Activated naive CD4-positive, alpha-beta T cell treated with anti-CD3 and anti-CD28 coated beads, Interleukin-2, amount 50 U/mL, for 72 hours (primary cell): ENCODE results near the gene MUTYH. TPM values are rescaled to one million over a fixed set of nuclear protein-coding genes. Genes with fewer than 3 reads are reported as not detected.
"Not testable (repeated sequence)": the region's sequence is repeated elsewhere in the genome, so short reads cannot be mapped to it uniquely, and the experiment has no call there.

ENCODE experiments used
- ATAC-seq, 2 donors: fragments of 150-1000 bp; cut with Tn5 transposase; 2 replicates each; pipeline ENCODE4 v1.10.0; 2021; ENCODE audit warnings: mild to moderate bottlenecking in 2 of 2, moderate library complexity in 2 of 2
- DNase-seq, 2 donors: peaks; one replicate each; pipeline ENCODE4 v3.0.0; 2021 to 2022; ENCODE audit warnings: low spot score in 2 of 2
- H3K27ac Mint-ChIP-seq, 2 donors: one replicate each; pipeline ENCODE4 v1.8.0; 2022; ENCODE audit warnings: mild to moderate bottlenecking in 2 of 2, mixed read lengths in 2 of 2
- H3K36me3 Mint-ChIP-seq, 2 donors: one replicate each; pipeline ENCODE4 v1.8.0; 2022; ENCODE audit warnings: mixed read lengths in 2 of 2
- H3K9me3 Mint-ChIP-seq, 2 donors: one replicate each; pipeline ENCODE4 v1.8.0; 2022; ENCODE audit warnings: mixed read lengths in 2 of 2
- total RNA-seq, 2 donors: library from RNA; stranded (reverse); gene quantifications; one replicate each; pipeline ENCODE4 v1.2.3, GENCODE V29; 2022

Gene MUTYH
- total RNA-seq: 10 to 100 TPM; 32.0 to 40.1 TPM

DNA sequence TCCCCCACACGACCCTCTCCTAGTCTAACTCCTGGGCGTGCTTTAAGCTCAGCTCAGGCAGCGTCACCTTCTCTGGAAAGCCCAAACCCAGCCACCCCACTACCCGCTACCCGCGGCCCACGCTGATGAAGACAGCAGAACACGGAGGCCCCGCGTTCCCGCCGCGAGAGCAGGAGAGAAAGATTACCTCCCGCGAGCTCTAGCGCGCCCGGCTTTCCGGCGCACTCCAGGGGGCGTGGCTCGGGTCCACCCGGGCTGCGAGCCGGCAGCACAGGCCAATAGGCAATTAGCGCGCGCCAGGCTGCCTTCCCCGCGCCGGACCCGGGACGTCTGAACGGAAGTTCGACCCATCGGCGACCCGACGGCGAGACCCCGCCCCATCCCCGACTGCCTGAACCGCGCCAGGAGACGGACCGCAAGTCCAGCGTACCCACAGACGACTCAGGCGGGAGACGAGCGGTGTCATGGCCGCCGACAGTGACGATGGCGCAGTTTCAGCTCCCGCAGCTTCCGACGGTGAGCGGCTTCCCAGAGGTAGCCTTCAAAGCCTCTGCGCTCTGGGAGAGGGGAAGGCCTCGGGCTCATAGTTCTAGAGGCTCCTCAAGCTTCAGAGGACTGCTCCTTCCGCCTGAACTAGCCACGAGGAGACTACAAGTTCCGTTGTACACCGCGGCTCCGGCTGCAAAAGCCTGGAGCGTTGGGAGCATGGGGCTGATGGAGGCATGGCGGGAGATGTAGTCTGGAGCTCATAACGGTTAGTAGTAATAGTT, at the start of gene MUTYH, which contains the start of gene TOE1:
MUTYH (minus strand) TSS at position 652 of the 770 bp plus-strand sequence. CDS start 5,935 bp downstream, outside the sequence.
TOE1 (plus strand) TSS at position 382 of the 770 bp plus-strand sequence; CDS start at position 465, 83 bp downstream.
- H3K9me3 Mint-ChIP-seq: peaks cover 0 to 5% of the 10 kb centered on the region in 2 donors
- ATAC-seq (peak; percentile 86 to 88), DNase-seq (peak; percentile 96 to 98)
- H3K27ac Mint-ChIP-seq: peak within 1 kb of the TSS; percentile 97 to 99
- peaks cover 41 to 57% of the 10 kb centered on the region in 2 donors for H3K36me3 Mint-ChIP-seq

DNA sequence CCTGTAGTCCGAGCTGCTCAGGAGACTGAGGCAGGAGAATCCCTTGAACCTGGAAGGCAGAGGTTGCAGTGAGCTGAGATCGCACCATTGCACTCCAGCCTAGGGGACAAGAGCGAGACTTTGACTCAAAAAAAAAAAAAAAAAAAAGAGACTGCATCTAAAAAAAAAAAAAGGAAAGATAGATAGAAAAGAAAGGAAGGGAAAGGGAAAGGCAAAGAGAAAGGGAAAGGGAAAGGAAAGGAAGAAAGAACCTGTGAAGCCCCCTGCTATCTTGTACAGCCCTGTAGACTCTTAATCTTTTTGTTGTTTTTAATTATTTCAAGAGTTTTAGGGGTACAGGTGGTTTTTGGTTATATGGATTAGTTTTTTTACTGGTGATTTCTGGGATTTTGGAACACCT, 46.0 kb upstream of the MUTYH start:
- Mint-ChIP-seq H3K9me3 (no peaks in the 10 kb centered on the region), H3K36me3 (no peaks in the 10 kb centered on the region), H3K27ac (no peak overlapping the region)
- no peak for DNase-seq
- no peak for ATAC-seq

DNA sequence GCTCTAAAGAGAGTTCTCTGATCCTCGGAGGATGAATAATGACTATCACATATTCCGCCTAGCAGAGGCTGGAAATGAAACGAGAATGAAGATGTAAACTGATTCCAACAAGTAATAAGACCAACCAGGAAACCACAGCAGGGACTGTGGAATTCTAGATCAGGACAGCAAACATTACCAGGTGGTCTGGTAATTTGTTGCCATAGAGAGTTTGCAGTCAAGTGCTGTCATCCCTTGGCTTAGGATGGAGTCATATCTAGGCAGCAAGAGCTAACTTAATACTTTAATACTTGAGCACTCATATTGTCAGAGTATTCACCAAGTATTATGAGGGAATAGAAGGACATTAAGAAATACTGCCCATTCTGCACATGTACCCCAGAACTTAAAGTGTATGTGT, 45.1 kb upstream of the MUTYH start:
- Mint-ChIP-seq H3K27ac (no peak overlapping the region), H3K36me3 (no peaks in the 10 kb centered on the region), H3K9me3 (no peaks in the 10 kb centered on the region)
- no peak for ATAC-seq
- no peak for DNase-seq

DNA sequence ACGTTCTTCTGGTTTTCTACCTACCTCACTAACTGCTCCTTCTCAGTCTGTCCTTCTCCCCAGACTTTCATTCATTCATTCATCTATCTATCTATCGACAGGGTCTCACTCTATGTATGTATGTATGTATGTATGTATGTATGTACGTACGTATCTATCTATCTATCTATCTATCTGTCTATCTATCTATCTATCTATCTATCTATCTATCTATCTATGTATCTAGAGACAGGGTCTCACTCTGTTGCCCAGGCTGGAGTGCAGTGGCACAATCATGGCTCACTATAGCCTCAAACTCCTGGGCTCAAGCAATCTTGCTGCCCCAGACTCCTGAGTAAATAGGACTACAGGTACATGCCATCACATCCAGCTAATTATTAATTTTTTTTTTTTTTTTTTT, 44.0 kb upstream of the MUTYH start:
- H3K27ac Mint-ChIP-seq, H3K9me3 Mint-ChIP-seq, DNase-seq, H3K36me3 Mint-ChIP-seq, ATAC-seq: not testable (repeated sequence)

DNA sequence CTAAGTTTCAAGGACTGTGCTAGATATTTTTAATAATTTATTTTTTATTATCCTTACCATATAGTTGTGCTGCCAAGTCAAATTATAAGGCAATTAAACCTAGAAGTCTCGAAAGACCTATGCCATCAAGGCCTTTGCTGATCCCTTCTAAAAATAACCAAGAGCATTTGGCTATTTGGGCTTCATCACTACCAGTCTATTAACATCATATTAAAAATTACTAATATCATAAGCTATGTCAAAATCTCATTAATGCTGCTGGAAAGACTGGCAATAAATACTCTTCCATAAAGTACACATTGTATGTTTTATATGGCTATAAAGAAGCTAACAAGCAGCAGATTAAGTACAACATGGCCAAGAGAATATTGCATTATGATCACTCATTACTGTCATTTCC, 43.0 kb upstream of the MUTYH start:
- ATAC-seq: no peak
- Mint-ChIP-seq H3K27ac (no peak overlapping the region), H3K36me3 (no peaks in the 10 kb centered on the region), H3K9me3 (no peaks in the 10 kb centered on the region)
- DNase-seq: no peak

DNA sequence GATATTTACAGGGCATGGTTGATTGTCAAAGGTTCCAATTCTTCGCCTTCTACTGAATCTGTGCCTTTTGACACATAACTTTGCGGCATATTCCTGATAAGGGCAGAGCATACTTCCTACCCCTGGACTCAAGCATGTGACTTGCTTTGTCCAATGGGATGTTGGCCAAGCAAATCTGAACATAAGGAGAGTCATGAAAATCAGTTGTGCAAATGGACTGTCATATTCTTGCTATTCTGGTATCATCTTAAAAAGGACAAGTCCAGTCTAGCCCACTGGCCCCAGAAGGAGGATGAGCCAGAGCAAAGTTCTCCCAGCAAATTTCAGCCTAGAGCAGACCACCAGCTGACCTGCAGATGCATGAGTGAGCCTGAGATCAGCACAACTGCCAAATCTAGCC, 41.0 kb upstream of the MUTYH start:
- ATAC-seq: no peak
- H3K9me3 Mint-ChIP-seq: no peaks in the 10 kb centered on the region

DNA sequence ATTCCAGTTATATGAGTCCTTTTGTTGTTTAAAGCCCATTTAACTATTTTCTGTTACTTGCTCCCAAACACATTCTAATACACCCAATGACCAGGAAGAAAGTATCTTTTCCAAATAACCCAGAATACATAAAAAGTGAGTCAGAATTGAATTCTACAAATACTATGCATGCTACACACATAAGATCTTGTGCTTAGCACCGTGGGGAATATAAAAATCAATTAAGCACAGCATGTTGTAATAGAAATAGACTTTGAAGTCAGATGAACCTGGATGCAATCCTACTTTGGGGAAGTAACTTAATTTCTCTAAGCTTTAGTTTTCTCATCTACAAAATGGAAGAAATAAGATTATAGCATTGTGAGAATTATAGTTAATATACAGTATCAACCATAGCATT, 40.5 kb upstream of the MUTYH start:
- no peaks in the 10 kb centered on the region for H3K36me3 Mint-ChIP-seq
- DNase-seq (no peak), ATAC-seq (no peak)
- H3K9me3 Mint-ChIP-seq: no peaks in the 10 kb centered on the region
- no peak overlapping the region for H3K27ac Mint-ChIP-seq

More for the DNA sequence above, 41.0 kb upstream of the MUTYH start:
- Mint-ChIP-seq H3K27ac (no peak overlapping the region), H3K36me3 (no peaks in the 10 kb centered on the region)
- DNase-seq: no peak

DNA sequence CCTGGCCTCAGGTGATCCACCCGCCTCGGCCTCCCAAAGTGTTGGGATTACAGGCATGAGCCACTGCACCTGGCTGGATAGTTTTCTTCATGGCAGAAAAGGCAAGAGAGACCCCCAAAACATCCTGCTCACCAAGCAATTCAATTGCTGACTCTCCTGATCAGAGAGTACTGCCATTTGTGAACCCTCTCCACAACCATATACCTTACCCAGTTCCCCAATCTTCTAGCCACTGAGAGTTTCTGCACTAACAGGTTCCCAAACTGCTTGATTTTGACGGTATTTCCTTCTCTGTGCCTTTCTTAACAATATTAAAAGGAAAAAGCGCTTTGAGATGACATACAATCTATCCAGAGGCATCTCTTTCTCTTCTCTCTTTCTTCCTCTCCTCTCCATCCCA, 39.9 kb upstream of the MUTYH start:
- H3K9me3 Mint-ChIP-seq: no peaks in the 10 kb centered on the region
- no peak for DNase-seq
- H3K36me3 Mint-ChIP-seq: no peaks in the 10 kb centered on the region
- no peak overlapping the region for H3K27ac Mint-ChIP-seq
- ATAC-seq: no peak

DNA sequence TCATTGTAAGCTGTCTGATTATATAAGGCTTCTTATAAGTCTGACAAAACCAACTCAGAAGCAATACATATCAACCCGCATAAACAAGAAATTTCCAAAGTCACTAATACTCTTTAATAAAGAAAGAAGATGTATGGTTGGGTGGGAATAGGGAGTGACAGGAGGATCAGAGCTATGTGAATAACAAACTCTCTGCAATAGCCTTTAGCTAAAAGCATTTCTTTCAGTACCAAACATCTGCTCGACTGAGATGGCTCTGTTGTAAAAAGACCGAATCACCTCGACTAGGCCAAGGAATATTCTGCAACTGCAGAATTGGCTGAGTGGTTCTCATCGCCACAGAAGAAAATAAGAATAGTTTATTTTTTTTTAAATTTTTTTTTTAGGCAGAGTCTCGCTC, 39.3 kb upstream of the MUTYH start:
- no peaks in the 10 kb centered on the region for H3K9me3 Mint-ChIP-seq
- ATAC-seq: no peak

DNA sequence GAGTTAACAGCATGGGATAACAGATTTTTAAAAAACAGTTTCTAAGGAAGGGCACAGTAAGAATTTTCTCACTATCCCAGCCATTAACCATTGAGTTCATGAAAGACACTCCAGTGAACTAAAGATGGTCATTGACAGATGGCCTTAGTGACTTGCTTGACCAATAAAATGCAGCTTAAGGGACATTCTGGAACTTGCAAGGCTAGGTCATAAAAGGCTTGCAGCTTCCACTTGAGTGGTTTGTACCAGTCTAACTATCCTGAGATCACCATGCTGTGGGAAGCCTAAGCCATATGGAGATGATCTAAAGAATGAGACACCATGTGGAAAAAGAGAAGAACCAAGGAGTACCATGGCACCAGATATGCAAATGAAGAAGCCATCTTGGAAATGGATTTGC, 37.9 kb upstream of the MUTYH start:
- DNase-seq (no peak), ATAC-seq (no peak)
- Mint-ChIP-seq H3K27ac (no peak overlapping the region), H3K9me3 (no peaks in the 10 kb centered on the region), H3K36me3 (no peaks in the 10 kb centered on the region)

More for the DNA sequence above, 39.3 kb upstream of the MUTYH start:
- Mint-ChIP-seq H3K36me3 (no peaks in the 10 kb centered on the region), H3K27ac (no peak overlapping the region)
- no peak for DNase-seq

DNA sequence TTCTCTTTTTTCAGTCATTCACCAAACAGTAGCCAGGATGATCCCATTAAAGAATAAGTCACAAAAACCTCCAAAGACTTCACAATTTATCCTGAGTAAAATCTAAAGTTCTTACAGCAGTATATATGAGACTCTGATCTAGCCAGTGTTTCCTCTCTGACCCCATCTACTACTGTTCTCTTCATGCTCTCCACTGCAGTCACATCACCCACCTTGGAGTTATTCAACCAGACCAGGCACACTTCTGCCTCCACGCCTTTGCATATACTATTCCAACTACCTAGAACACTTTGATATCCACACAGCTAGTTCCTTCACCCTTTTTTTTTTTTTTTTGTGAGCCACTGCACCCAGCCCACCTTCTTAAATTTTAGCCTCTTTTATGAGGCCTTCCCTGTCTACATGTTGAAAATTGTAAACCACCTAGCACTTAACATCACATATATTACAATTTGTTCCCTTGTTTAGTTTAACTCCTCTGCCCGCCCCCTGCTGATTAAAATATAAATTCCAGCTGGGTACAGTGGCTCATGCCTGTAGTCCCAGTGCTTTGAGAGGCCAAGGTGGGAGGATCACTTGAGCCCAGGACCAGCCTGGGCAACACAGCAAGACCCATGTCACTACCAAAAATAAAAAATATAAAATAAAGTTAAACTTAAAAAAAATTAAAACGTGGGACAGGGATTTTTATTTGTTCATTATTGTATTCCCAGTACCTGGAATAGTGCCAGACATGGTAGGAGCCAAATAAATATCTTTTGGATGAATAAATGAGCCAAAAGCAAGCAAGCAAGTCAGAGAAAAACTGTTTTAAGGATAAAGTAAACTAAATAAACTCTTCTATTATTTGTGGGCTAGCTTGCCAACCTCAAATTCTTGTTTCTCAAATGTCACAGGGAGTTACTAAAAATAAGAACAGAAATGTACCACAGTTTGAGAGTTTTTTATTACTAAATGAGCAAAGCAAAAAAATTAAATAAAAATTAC, 35.2 kb upstream of the MUTYH start:
- Mint-ChIP-seq H3K9me3 (no peaks in the 10 kb centered on the region), H3K36me3 (no peaks in the 10 kb centered on the region), H3K27ac (no peak overlapping the region)
- ATAC-seq (no peak), DNase-seq (no peak)

DNA sequence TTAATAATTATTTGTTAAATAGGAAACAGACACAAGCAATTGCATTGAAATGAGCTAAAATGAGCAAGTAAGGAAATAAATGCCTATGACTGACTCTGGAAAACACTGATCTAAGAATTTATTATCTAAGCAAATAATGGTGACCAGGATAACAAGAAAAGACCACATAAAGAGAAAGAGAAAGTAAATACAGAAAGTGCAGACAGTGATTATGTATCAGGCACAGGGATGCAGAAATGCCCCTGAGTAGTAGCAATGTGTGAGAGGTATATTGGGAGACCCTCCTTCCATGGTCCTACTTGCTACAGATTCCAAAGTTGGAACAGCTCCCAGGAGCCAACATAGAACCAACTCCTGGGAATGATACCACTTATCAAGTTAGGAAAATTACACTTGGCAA, 33.3 kb upstream of the MUTYH start:
- Mint-ChIP-seq H3K27ac (no peak overlapping the region), H3K9me3 (no peaks in the 10 kb centered on the region), H3K36me3 (no peaks in the 10 kb centered on the region)
- ATAC-seq (no peak), DNase-seq (no peak)

DNA sequence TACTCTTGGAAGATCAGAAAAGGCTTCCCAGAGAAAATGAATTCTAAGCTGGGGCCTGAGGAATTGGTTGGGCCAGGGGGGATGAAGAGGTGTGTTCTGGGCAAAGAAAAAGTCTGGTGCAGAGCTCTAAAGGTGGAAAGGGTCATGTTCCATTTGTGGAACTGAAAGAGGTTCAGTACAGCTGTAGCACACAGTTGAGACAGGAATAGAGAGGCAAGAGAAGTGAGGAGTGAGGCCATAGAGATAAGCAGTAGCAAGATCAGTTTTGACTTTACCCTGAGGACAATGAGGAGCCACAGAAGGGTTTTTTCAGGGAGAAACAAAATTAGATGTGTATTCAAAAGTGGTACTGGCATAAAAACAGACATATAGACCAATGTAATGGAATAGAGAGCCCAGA, 30.3 kb upstream of the MUTYH start:
- no peaks in the 10 kb centered on the region for H3K36me3 Mint-ChIP-seq
- ATAC-seq (no peak), DNase-seq (no peak)
- H3K9me3 Mint-ChIP-seq: no peaks in the 10 kb centered on the region
- H3K27ac Mint-ChIP-seq: no peak overlapping the region

DNA sequence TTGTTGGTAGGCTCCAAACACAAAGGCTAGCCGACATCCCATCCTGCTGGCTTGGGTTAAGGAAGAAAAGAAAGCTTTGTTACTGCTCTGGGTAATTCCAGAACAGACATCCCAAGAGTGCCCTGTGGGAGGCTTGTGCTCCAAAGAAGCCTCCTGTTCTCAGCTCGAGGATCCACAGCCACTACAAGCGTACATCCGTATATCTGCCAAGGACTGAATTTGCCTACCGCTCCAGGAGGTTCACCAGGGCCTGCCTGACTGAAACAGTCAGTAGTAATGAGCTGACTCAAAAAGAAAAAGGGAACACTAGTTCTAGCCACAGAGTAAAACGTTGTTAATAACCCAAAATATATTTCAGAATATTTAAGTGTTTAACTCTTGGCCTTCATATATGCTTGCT, 24.8 kb upstream of the MUTYH start:
- no peaks in the 10 kb centered on the region for H3K36me3 Mint-ChIP-seq
- H3K27ac Mint-ChIP-seq: no peak overlapping the region
- DNase-seq: no peak
- no peak for ATAC-seq
- H3K9me3 Mint-ChIP-seq: no peaks in the 10 kb centered on the region

DNA sequence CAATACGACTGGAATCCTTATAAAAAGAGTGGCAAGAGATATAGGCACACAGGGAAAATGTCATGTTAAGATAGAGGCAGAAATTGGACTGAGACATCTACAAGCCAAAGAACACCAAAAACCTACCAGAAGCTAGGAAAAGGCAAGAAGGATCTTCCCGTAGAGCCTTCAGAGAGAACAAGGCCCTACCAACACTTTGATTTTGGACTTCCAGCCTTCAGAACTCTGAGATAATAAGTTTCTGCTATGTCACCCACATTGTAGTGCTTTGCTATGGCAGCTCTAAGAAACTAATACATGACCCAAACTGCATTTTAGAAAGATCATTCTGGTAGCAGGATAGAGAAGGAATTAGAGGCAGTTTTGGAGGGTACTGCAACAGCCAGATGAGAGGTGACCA, 24.1 kb upstream of the MUTYH start:
- H3K36me3 Mint-ChIP-seq: no peaks in the 10 kb centered on the region
- H3K9me3 Mint-ChIP-seq: no peaks in the 10 kb centered on the region
- ATAC-seq (no peak), DNase-seq (no peak)
- H3K27ac Mint-ChIP-seq: no peak overlapping the region

DNA sequence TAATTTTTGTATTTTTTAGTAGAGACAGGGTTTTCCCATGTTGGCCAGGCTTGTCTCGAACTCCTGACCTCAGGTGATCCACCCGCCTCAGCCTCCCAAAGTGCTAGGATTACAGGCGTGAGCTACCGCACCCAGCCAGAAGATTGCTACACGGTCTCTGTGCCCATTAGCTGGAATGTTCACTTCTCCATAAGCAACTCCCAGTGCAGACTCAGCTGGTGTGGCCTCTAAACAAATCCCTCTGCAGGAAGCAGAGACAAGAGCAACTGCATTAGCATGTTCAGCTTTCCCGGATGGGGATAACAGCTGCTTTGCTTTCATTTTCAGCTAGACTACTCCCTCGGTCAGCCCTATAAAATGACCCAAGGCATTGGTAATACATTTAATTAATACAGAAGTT, 20.7 kb upstream of the MUTYH start:
- not testable (repeated sequence) for ATAC-seq, H3K36me3 Mint-ChIP-seq, H3K9me3 Mint-ChIP-seq, H3K27ac Mint-ChIP-seq, DNase-seq

DNA sequence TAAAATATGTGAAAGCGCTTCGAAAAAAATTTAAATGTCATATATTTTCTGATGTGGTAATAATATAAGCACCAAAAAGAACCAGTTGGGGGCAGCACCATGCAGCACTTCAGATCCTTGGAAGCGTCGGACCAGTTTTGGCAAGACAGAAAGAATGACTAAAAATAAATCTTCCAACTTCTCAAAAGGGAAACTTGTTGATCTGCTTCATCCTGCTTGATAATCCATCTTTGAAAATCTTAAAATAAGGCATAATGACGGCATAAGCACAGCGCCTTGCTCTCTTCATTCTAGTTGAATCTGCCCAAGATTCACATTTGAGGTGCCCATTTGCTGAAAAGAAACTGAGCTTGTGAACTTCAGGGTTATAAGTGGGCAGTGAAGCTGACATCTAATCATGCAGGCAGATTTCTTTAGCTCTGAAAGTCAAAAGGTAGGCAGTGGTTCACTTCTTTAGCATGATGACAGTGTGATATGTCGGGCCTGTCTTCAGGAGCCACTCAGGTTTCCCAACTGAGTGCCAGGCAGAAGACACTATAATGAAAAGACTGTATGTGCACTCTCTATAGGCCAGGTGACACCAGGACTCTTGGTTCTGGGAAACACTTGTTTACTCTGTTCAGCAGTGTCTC, 19.8 kb upstream of the MUTYH start:
- DNase-seq (peak in 1 of 2 donors; percentile 57), ATAC-seq (peak; percentile 47 to 72)
- Mint-ChIP-seq H3K9me3 (no peaks in the 10 kb centered on the region), H3K27ac (no peak overlapping the region), H3K36me3 (no peaks in the 10 kb centered on the region)
